GM23338 (cell line): Measurements from ENCODE around the gene NSD1. TPM values are rescaled to one million over a fixed set of nuclear protein-coding genes. Genes with fewer than 3 reads are reported as not detected.

ENCODE experiments used
- ATAC-seq: fragments of 200-7000 bp; cut with Tn5 transposase; 3 replicates; pipeline ENCODE4 v1.9.1; 2020
- DNase-seq: peaks from one replicate; pipeline ENCODE4 v3.0.0-alpha.2; 2015; ENCODE audit warnings: low spot score
- H2AFZ ChIP-seq: fragments of 200-600 bp; sonication (generic); 2 replicates; pipeline ENCODE4 v1.8.0; 2016; ENCODE audit warnings: antibody characterized with exemption, mild to moderate bottlenecking, moderate library complexity
- H3F3A ChIP-seq: fragments of 200-600 bp; sonication (generic); replicated peaks from 2 replicates; pipeline ENCODE4 v1.8.0; 2017; ENCODE audit warnings: antibody characterized with exemption, mixed run types, low read depth
- H3K27ac ChIP-seq: fragments of 200-600 bp; sonication (generic); 2 replicates; pipeline ENCODE4 v1.6.1; 2016; ENCODE audit warnings: low read depth
- H3K27me3 ChIP-seq: fragments of 200-600 bp; sonication (generic); 2 replicates; pipeline ENCODE4 v1.8.0; 2016; ENCODE audit warnings: mild to moderate bottlenecking, mixed run types, moderate library complexity; ENCODE audit not compliant: insufficient read depth
- H3K36me3 ChIP-seq: fragments of 200-600 bp; sonication (generic); 2 replicates; pipeline ENCODE4 v1.8.0; 2016; ENCODE audit warnings: mild to moderate bottlenecking; ENCODE audit not compliant: insufficient read depth
- H3K4me1 ChIP-seq: fragments of 200-600 bp; sonication (generic); 2 replicates; pipeline ENCODE4 v1.8.0; 2016; ENCODE audit warnings: mild to moderate bottlenecking, moderate library complexity; ENCODE audit not compliant: insufficient read depth
- H3K4me2 ChIP-seq: fragments of 200-600 bp; sonication (generic); 2 replicates; pipeline ENCODE4 v1.7.1; 2017; ENCODE audit warnings: mixed run types
- H3K4me3 ChIP-seq: fragments of 200-600 bp; sonication (generic); 2 replicates; pipeline ENCODE4 v1.6.1; 2016; ENCODE audit warnings: mixed run types
- H3K79me2 ChIP-seq: fragments of 200-600 bp; sonication (generic); replicated peaks from 2 replicates; pipeline ENCODE4 v1.8.0; 2017; ENCODE audit warnings: mild to moderate bottlenecking; ENCODE audit not compliant: insufficient read depth
- H3K9me2 ChIP-seq: fragments of 200-600 bp; sonication (generic); 2 replicates; pipeline ENCODE4 v1.8.0; 2017; ENCODE audit not compliant: insufficient read depth
- H4K20me1 ChIP-seq: fragments of 200-600 bp; sonication (generic); replicated peaks from 2 replicates; pipeline ENCODE4 v1.8.0; 2017; ENCODE audit warnings: mild to moderate bottlenecking; ENCODE audit not compliant: insufficient read depth
- H3K27ac Mint-ChIP-seq: 2 replicates; pipeline ENCODE4 v1.8.0; 2020; ENCODE audit warnings: inconsistent platforms, mild to moderate bottlenecking, moderate library complexity, mixed read lengths
- H3K27me3 Mint-ChIP-seq: 3 replicates; pipeline ENCODE4 v1.8.0; 2022; ENCODE audit warnings: low read depth, mild to moderate bottlenecking, moderate library complexity, mixed read lengths, inconsistent platforms; ENCODE audit not compliant: insufficient read depth, poor library complexity
- H3K36me3 Mint-ChIP-seq: 3 replicates; pipeline ENCODE4 v1.8.0; 2021; ENCODE audit warnings: low read depth, mild to moderate bottlenecking, inconsistent platforms, moderate library complexity, mixed read lengths
- H3K4me1 Mint-ChIP-seq: 3 replicates; pipeline ENCODE4 v1.8.0; 2020; ENCODE audit warnings: mild to moderate bottlenecking, inconsistent platforms, mixed read lengths
- H3K4me3 Mint-ChIP-seq: 3 replicates; pipeline ENCODE4 v1.8.0; 2021; ENCODE audit warnings: moderate library complexity, mild to moderate bottlenecking, inconsistent platforms, mixed read lengths
- H3K9me3 Mint-ChIP-seq: 3 replicates; pipeline ENCODE4 v1.8.0; 2020; ENCODE audit warnings: moderate library complexity, mild to moderate bottlenecking, inconsistent platforms, mixed read lengths
- CREB1 ChIP-seq: fragments of 250-450 bp; sonication (Bioruptor Pico); IDR thresholded peaks from 2 replicates; pipeline ENCODE4 v1.5.0; 2020; ENCODE audit warnings: low read depth, mild to moderate bottlenecking, moderate library complexity
- CTCF ChIP-seq, 2 experiments: fragments of 200-600 bp in 1 of 2; sonication (generic) in 1 of 2; conservative IDR thresholded peaks; 2 replicates each; pipeline versions ENCODE4 v1.5.1 to v1.6.1; 2016 to 2017; ENCODE audit warnings: antibody characterized with exemption in 2 of 2, low read depth in 2 of 2, mild to moderate bottlenecking in 2 of 2, moderate library complexity in 1 of 2
- EZH2 ChIP-seq: fragments of 200-600 bp; sonication (generic); IDR thresholded peaks from one replicate; pipeline ENCODE4 v1.8.0; 2017; ENCODE audit warnings: antibody characterized with exemption, mild to moderate bottlenecking, low read depth; ENCODE audit not compliant: unreplicated experiment
- EZH2phosphoT487 ChIP-seq: fragments of 200-600 bp; sonication (generic); IDR thresholded peaks from one replicate; pipeline ENCODE4 v1.8.1; 2018; ENCODE audit warnings: antibody characterized with exemption; ENCODE audit not compliant: unreplicated experiment
- JUNB ChIP-seq: IDR thresholded peaks from one replicate; pipeline ENCODE4 v1.6.1; 2016; ENCODE audit warnings: antibody characterized with exemption; ENCODE audit not compliant: unreplicated experiment
- POLR2AphosphoS5 ChIP-seq: IDR thresholded peaks from 2 replicates; pipeline ENCODE4 v1.6.1; 2016; ENCODE audit warnings: antibody characterized with exemption, low read depth
- REST ChIP-seq: IDR thresholded peaks from one replicate; pipeline ENCODE4 v1.6.1; 2018; ENCODE audit warnings: antibody characterized with exemption; ENCODE audit not compliant: unreplicated experiment
- ZNF114 ChIP-seq: fragments of 250-450 bp; sonication (Bioruptor Pico); IDR thresholded peaks from 2 replicates; pipeline ENCODE4 v1.5.0; 2020; ENCODE audit warnings: mild to moderate bottlenecking, moderate library complexity
- ZNF331 ChIP-seq: fragments of 250-450 bp; sonication (Bioruptor Pico); IDR thresholded peaks from 2 replicates; pipeline ENCODE4 v1.5.0; 2020; ENCODE audit warnings: low read depth, mild to moderate bottlenecking, moderate library complexity
- ZNF462 ChIP-seq: fragments of 250-450 bp; sonication (Bioruptor Pico); IDR thresholded peaks from 2 replicates; pipeline ENCODE4 v1.5.0; 2020; ENCODE audit warnings: mild to moderate bottlenecking, moderate library complexity
- polyA plus RNA-seq: library from polyadenylated mRNA; unstranded; fragments of >200 nt; fragmentation: Nextera tagmentation; extraction: Ambion mirVana; gene quantifications from 2 replicates; pipeline ENCODE4 v1.2.1, GENCODE V29; 2016
- total RNA-seq: library from RNA; depleted of rRNA; stranded (reverse); fragments of >200 nt; shearing (Covaris generic); gene quantifications from 2 replicates; pipeline ENCODE4 v1.2.3, GENCODE V29; 2014

Gene NSD1
- total and polyA plus RNA-seq, 2 experiments from 2014 or later = 96.4 to 106 TPM

GRCh38 chr5:177089825-177090641 is 43.5 kb upstream of the NSD1 start:
- H3K9me2 ChIP-seq = no peaks in the 10 kb centered on the region
- no peak for ATAC-seq
- H3K27ac ChIP-seq = no peak overlapping the region
- H3K4me2 ChIP-seq = no peak overlapping the region
- H3K4me3 ChIP-seq = no peak overlapping the region
- H3K4me1 Mint-ChIP-seq = peaks cover 26% of the 10 kb centered on the region
- no peak overlapping the region for H2AFZ ChIP-seq
- no peak overlapping the region for H3K4me3 Mint-ChIP-seq
- no peaks in the 10 kb centered on the region; the same call in 2 of the 3 replicates for H3K9me3 Mint-ChIP-seq
- H3K79me2 ChIP-seq = peaks cover 22% of the 10 kb centered on the region
- peaks cover 5% of the 10 kb centered on the region for H3K36me3 ChIP-seq
- peaks cover 33% of the 10 kb centered on the region for H3K36me3 Mint-ChIP-seq
- peaks cover 17% of the 10 kb centered on the region for H3K4me1 ChIP-seq
- H3K27me3 Mint-ChIP-seq = peaks cover 11% of the 10 kb centered on the region
- TF ChIP-seq JUNB = no peak
- no peak for TF ChIP-seq EZH2phosphoT487
- TF ChIP-seq EZH2 = no peak
- TF ChIP-seq ZNF462 = no peak
- TF ChIP-seq ZNF331 (CRISPR knock-in tag) = no peak
- no peak for TF ChIP-seq REST
- TF ChIP-seq ZNF114 (CRISPR knock-in tag) = no peak
- no peak for TF ChIP-seq POLR2AphosphoS5
- TF ChIP-seq CREB1 = no peak
- TF ChIP-seq CTCF (conservative IDR thresholded peaks at IDR 0.05; ENCODE audit: low read depth in 2 of 2) = no peak
- H3F3A ChIP-seq = peaks cover 17% of the 10 kb centered on the region
- H4K20me1 ChIP-seq = peaks cover 8% of the 10 kb centered on the region; the same call in 1 of the 2 replicates
- H3K27ac Mint-ChIP-seq = no peak overlapping the region
- DNase-seq = no peak
- no peaks in the 10 kb centered on the region for H3K27me3 ChIP-seq
